ENCODE data around the gene TBC1D2. TPM values are rescaled to one million over a fixed set of nuclear protein-coding genes. Genes with fewer than 3 reads are reported as not detected.
A peak's percentile ranks its signal among the peaks of the same experiment; 100 is the strongest.

Gene TBC1D2
- total and polyA plus RNA-seq, 2 of the 13 experiments (the other 11 are each of a cell fraction or from before 2014, with no cell fraction given), result 2.0 to 2.8 TPM

DNA sequence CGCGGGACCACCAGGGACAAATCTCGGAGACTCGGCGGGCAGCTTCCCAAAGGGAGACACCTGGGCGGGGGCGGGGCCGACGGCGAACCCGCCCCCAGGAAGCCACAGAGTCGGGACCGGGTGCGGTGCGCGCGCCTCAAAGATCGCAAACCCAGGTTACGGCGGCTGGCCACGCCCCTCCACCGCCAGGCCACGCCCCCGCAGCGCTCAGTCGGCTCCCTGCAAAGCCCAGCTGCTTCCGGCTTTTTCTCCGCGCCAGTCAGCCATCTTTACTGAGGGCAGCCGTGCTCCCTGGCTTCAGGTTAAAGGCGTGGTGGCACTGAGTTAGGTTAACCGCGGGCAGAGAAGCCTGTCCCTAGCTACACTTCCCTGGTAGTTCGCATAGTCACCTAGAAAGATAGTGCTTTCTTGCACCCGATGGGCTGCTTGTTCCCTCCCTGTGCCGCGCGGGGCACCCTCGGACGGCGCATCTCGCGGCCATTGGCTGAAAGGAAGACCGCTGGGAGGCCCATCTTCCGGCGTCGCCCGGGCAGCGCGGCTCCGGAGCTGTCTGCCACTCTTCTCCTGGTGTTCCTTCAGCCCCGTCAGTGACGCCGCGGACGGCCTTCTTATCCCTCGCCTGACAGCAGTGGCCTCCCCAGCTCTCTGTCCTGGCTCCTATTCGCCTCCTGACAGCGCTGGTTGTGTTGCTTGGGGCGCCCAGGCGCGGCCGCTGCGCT is at the start of gene TBC1D2 (continued):
- TF ChIP-seq ZNF775 (CRISPR knock-in tag; IDR thresholded peaks at IDR 0.05; ENCODE audit: borderline replicate concordance) (no peak), PHF20 (CRISPR knock-in tag; IDR thresholded peaks at IDR 0.05) (peak; percentile 85), ZSCAN25 (CRISPR knock-in tag; IDR thresholded peaks at IDR 0.05) (peak; percentile 61; the same call in 1 of the 2 replicates), ZC3H13 (CRISPR knock-in tag; IDR thresholded peaks at IDR 0.05) (no peak; the same call in 1 of the 2 replicates), ZNF235 (CRISPR knock-in tag; IDR thresholded peaks at IDR 0.05; ENCODE audit: borderline replicate concordance) (no peak), ZMAT5 (CRISPR knock-in tag; IDR thresholded peaks at IDR 0.05; ENCODE audit: borderline replicate concordance, low read depth) (no peak), GLMP (CRISPR knock-in tag; IDR thresholded peaks at IDR 0.05; ENCODE audit: borderline replicate concordance) (no peak), RBM39 (IDR thresholded peaks at IDR 0.05; ENCODE audit: low read depth, low read length, poor library complexity, severe bottlenecking) (peak; percentile 81), NFATC3 (CRISPR knock-in tag; IDR thresholded peaks at IDR 0.05) (peak; percentile 23; the same call in 1 of the 2 replicates), ZNF546 (CRISPR knock-in tag; conservative IDR thresholded peaks at IDR 0.05) (no peak), NRL (CRISPR knock-in tag; IDR thresholded peaks at IDR 0.05; ENCODE audit: borderline replicate concordance) (no peak), ZSCAN30 (CRISPR knock-in tag; IDR thresholded peaks at IDR 0.05) (no peak), PBX2 (CRISPR knock-in tag; IDR thresholded peaks at IDR 0.05) (no peak), ZNF891 (CRISPR knock-in tag; IDR thresholded peaks at IDR 0.05) (no peak; the same call in 1 of the 2 replicates), ESRRA (CRISPR knock-in tag; IDR thresholded peaks at IDR 0.05; ENCODE audit: low read depth) (peak; percentile 71), ZNF263 (CRISPR knock-in tag; IDR thresholded peaks at IDR 0.05) (peak; percentile 88), PHF5A (CRISPR knock-in tag; IDR thresholded peaks at IDR 0.05; ENCODE audit: low read depth, unreplicated experiment) (peak; percentile 66), ZBTB42 (CRISPR knock-in tag; IDR thresholded peaks at IDR 0.05) (no peak), SIN3A (IDR thresholded peaks at IDR 0.05; ENCODE audit: borderline replicate concordance, low read depth, low read length) (peak; percentile 67; the same call in 1 of the 2 replicates), YY1 (IDR thresholded peaks at IDR 0.05; ENCODE audit: insufficient read depth, insufficient replicate concordance, low read depth, low read length) (peak; percentile 99), MATR3 (CRISPR knock-in tag; IDR thresholded peaks at IDR 0.05) (no peak), MAFG (CRISPR knock-in tag; IDR thresholded peaks at IDR 0.05) (no peak)
- TF ChIP-seq, protein P1, sequence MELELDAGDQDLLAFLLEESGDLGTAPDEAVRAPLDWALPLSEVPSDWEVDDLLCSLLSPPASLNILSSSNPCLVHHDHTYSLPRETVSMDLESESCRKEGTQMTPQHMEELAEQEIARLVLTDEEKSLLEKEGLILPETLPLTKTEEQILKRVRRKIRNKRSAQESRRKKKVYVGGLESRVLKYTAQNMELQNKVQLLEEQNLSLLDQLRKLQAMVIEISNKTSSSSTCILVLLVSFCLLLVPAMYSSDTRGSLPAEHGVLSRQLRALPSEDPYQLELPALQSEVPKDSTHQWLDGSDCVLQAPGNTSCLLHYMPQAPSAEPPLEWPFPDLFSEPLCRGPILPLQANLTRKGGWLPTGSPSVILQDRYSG (CRISPR knock-in tag; IDR thresholded peaks at IDR 0.05), result no peak
- TF ChIP-seq, protein P2, sequence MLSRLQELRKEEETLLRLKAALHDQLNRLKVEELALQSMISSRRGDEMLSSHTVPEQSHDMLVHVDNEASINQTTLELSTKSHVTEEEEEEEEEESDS (CRISPR knock-in tag; IDR thresholded peaks at IDR 0.05; ENCODE audit: borderline replicate concordance), result no peak

All from HepG2 (cell line).